Hepatocyte (in vitro differentiated cells): Measurements from ENCODE around the gene EXD2. TPM values are rescaled to one million over a fixed set of nuclear protein-coding genes. Genes with fewer than 3 reads are reported as not detected.

ENCODE experiments used
- DNase-seq: peaks from one replicate; pipeline ENCODE4 v3.0.0-alpha.2; 2016; ENCODE audit warnings: low spot score
- H2AFZ ChIP-seq: fragments of 200-600 bp; sonication (generic); 2 replicates; pipeline ENCODE4 v1.6.0; 2016; ENCODE audit warnings: antibody characterized with exemption, mild to moderate bottlenecking
- H3K27ac ChIP-seq: fragments of 200-600 bp; sonication (generic); 2 replicates; pipeline ENCODE4 v1.5.1; 2016; ENCODE audit warnings: mild to moderate bottlenecking
- H3K27me3 ChIP-seq: fragments of 200-600 bp; sonication (generic); 2 replicates; pipeline ENCODE4 v1.6.1; 2016
- H3K36me3 ChIP-seq: fragments of 200-600 bp; sonication (generic); replicated peaks from 2 replicates; pipeline ENCODE4 v1.5.1; 2016; ENCODE audit warnings: low read depth; ENCODE audit not compliant: insufficient read depth
- H3K4me1 ChIP-seq: fragments of 200-600 bp; sonication (generic); 2 replicates; pipeline ENCODE4 v1.5.1; 2016; ENCODE audit warnings: mild to moderate bottlenecking, moderate library complexity; ENCODE audit not compliant: insufficient read depth
- H3K4me2 ChIP-seq: fragments of 200-600 bp; sonication (generic); 2 replicates; pipeline ENCODE4 v1.6.0; 2016
- H3K4me3 ChIP-seq: fragments of 200-600 bp; sonication (generic); 2 replicates; pipeline ENCODE4 v1.5.1; 2016; ENCODE audit warnings: mild to moderate bottlenecking
- H3K79me2 ChIP-seq: fragments of 200-600 bp; sonication (generic); 2 replicates; pipeline ENCODE4 v1.6.0; 2017; ENCODE audit warnings: mild to moderate bottlenecking
- H3K9me2 ChIP-seq: fragments of 200-600 bp; sonication (generic); replicated peaks from 2 replicates; pipeline ENCODE4 v1.6.0; 2017; ENCODE audit warnings: mild to moderate bottlenecking; ENCODE audit not compliant: insufficient read depth
- H3K9me3 ChIP-seq: fragments of 200-600 bp; sonication (generic); 2 replicates; pipeline ENCODE4 v1.5.1; 2016; ENCODE audit warnings: low read depth, mild to moderate bottlenecking
- H4K20me1 ChIP-seq: fragments of 200-600 bp; sonication (generic); 2 replicates; pipeline ENCODE4 v1.6.0; 2016; ENCODE audit warnings: mild to moderate bottlenecking; ENCODE audit not compliant: insufficient read depth, poor library complexity, severe bottlenecking
- CTCF ChIP-seq: fragments of 200-600 bp; sonication (generic); IDR thresholded peaks from 2 replicates; pipeline ENCODE4 v1.5.1; 2016; ENCODE audit warnings: antibody characterized with exemption, mild to moderate bottlenecking; ENCODE audit not compliant: poor library complexity
- EZH2 ChIP-seq: fragments of 200-600 bp; sonication (generic); IDR thresholded peaks from 2 replicates; pipeline ENCODE4 v1.6.1; 2016; ENCODE audit warnings: antibody characterized with exemption, mild to moderate bottlenecking, borderline replicate concordance
- EZH2phosphoT487 ChIP-seq: fragments of 200-600 bp; sonication (generic); IDR thresholded peaks from one replicate; pipeline ENCODE4 v1.6.1; 2018; ENCODE audit warnings: antibody characterized with exemption, mild to moderate bottlenecking, low read depth, moderate library complexity; ENCODE audit not compliant: unreplicated experiment, severe bottlenecking
- WGBS: methylation state at CpG from one replicate; pipeline ENCODE4 v1.1.6; 2016; ENCODE audit warnings: low lambda C conversion rate; ENCODE audit errors: missing lambda C conversion rate; 5-methylcytosine and 5-hydroxymethylcytosine counted together
- polyA plus RNA-seq: library from polyadenylated mRNA; unstranded; fragments of >200 nt; fragmentation: Nextera tagmentation; extraction: Ambion mirVana; gene quantifications from 2 replicates; pipeline ENCODE4 v1.2.1, GENCODE V29; 2016
- total RNA-seq: library from RNA; depleted of rRNA; stranded (reverse); fragments of >200 nt; gene quantifications from 2 replicates; pipeline ENCODE4 v1.2.3, GENCODE V29; 2014

Gene EXD2
- total and polyA plus RNA-seq, 2 experiments from 2014 or later = 16.2 to 18.1 TPM

- H3K4me3 ChIP-seq = peak overlapping the region; percentile 95
- WGBS = 1% methylated on average over 34 of the region's 72 CpGs
- TF ChIP-seq EZH2 (no peak), EZH2phosphoT487 (no peak), CTCF (no peak)
Observed at GRCh38 chr14:69153152-69153872, 38.0 kb upstream of the EXD2 start.

GRCh38 chr14:69153873-69154270, 37.4 kb upstream of the EXD2 start:
- no peaks in the 10 kb centered on the region for H3K36me3 ChIP-seq
- H3K27me3 ChIP-seq = no peaks in the 10 kb centered on the region
- peak overlapping the region; percentile 86 for H3K4me2 ChIP-seq
- DNase-seq = peak; percentile 52
- no peak for TF ChIP-seq CTCF
- TF ChIP-seq EZH2phosphoT487 = no peak
- no peak for TF ChIP-seq EZH2
- peaks cover 19% of the 10 kb centered on the region for H3K4me1 ChIP-seq
- peaks cover 33% of the 10 kb centered on the region for H3K79me2 ChIP-seq
- peaks cover 21% of the 10 kb centered on the region for H4K20me1 ChIP-seq
- H3K9me3 ChIP-seq = no peaks in the 10 kb centered on the region
- 5% methylated on average over 13 of the region's 13 CpGs for WGBS
- peak overlapping the region; percentile 99 for H3K27ac ChIP-seq
- H2AFZ ChIP-seq = peak overlapping the region; percentile 96
- no peaks in the 10 kb centered on the region for H3K9me2 ChIP-seq
- peak overlapping the region; percentile 95 for H3K4me3 ChIP-seq

More at GRCh38 chr14:69153152-69153872, 38.0 kb upstream of the EXD2 start:
- Histone ChIP-seq H3K9me3 (no peaks in the 10 kb centered on the region), H3K9me2 (no peaks in the 10 kb centered on the region), H3K27me3 (no peaks in the 10 kb centered on the region), H3K4me1 (peaks cover 19% of the 10 kb centered on the region), H3K27ac (peak overlapping the region; percentile 99), H2AFZ (peak overlapping the region; percentile 96), H4K20me1 (peaks cover 24% of the 10 kb centered on the region), H3K79me2 (peaks cover 38% of the 10 kb centered on the region), H3K4me2 (peak overlapping the region; percentile 86), H3K36me3 (no peaks in the 10 kb centered on the region)
- peak; percentile 97 for DNase-seq

- H3K79me2 ChIP-seq = peaks cover 24% of the 10 kb centered on the region
- H3K4me3 ChIP-seq = no peak overlapping the region
- no peak for TF ChIP-seq CTCF
- TF ChIP-seq EZH2phosphoT487 = no peak
- TF ChIP-seq EZH2 = no peak
- no peaks in the 10 kb centered on the region for H3K36me3 ChIP-seq
- no peaks in the 10 kb centered on the region for H3K9me2 ChIP-seq
- H3K9me3 ChIP-seq = no peaks in the 10 kb centered on the region
- H3K27ac ChIP-seq = no peak overlapping the region
- peaks cover 12% of the 10 kb centered on the region for H4K20me1 ChIP-seq
- H2AFZ ChIP-seq = no peak overlapping the region
- H3K4me1 ChIP-seq = peaks cover 15% of the 10 kb centered on the region
- H3K27me3 ChIP-seq = no peaks in the 10 kb centered on the region
- WGBS = 30% methylated on average over 4 of the region's 4 CpGs
- peak overlapping the region; percentile 86 for H3K4me2 ChIP-seq
- peak; percentile 54 for DNase-seq
Observed at GRCh38 chr14:69154779-69155178, 36.5 kb upstream of the EXD2 start.
